GM18873 (cell line): ENCODE results near the gene ZNF599.
"Not testable (repeated sequence)": the region's sequence is repeated elsewhere in the genome, so short reads cannot be mapped to it uniquely, and the experiment has no call there.

Source experiments
- ATAC-seq: cut with Tn5 transposase; IDR thresholded peaks from one replicate; pipeline ENCODE4 v1.9.1; 2021; ENCODE audit warnings: mild to moderate bottlenecking, moderate library complexity, moderate number of reproducible peaks; ENCODE audit not compliant: unreplicated experiment, low FRiP score

ZNF599 gene

DNA sequence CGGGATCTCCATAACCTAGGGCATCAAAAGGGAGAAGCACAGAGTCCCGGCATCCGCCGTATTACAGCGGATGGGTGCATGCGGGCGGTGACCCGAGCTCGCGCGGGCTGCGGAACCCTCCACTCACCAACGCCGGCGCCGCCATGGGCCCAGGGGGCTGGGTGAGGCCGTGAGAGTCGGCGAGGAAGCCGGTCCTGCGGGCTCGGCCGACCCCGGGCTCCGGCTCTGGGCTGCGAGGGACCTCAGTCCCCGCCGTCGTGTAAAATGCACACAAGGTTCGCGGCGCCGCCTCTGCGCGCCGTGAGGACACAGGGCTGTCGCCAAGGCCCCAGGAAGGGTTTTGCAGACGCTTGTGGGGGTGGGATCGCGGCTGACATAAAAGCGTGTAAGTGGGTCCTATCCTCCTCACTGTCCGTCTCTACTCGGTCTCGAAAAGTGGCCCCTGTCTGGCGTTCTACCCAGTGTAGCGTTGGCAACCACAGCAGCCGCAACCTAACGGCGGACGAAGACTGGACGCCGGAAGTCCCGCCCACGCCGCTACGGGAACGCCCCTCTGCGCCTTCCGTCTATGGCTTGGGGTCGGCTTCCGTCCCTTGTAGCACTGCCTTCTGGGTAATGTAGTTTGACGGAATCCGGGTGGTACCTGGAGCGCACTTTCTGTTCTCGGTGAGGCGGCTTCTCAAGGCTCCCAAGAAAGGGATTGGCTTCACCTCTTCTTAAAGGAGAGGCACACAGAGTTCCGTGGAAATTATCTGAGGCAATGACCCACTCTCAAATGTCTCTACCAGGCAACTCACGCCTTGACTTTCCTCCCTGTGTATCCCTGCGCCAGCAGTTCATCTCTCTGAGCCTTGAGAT lies at the start of gene ZNF599:
TSS of gene ZNF599 (minus strand) at position 519 of the 858 bp plus-strand sequence. CDS start at position 145, 374 bp downstream.
- peak; percentile 90 for ATAC-seq

DNA sequence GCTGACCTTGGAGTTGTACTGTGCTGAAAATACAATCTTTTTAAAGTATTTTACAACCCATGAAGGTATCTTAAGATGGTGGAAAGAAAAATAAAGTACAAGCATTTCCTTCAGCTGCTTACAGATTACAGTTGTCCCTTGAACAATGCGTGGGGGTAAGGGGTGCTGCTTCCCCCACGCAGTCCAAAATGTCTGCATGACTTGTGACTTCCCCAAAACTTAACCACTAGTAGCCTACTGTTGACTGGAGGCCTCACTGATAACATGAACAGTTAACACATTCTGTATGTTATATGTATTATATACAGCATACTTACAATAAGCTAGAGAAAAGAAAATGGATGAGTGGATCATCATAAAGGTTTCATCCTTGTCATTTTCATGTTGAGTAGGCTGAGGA lies 45.3 kb upstream of the ZNF599 start:
- ATAC-seq = no peak

DNA sequence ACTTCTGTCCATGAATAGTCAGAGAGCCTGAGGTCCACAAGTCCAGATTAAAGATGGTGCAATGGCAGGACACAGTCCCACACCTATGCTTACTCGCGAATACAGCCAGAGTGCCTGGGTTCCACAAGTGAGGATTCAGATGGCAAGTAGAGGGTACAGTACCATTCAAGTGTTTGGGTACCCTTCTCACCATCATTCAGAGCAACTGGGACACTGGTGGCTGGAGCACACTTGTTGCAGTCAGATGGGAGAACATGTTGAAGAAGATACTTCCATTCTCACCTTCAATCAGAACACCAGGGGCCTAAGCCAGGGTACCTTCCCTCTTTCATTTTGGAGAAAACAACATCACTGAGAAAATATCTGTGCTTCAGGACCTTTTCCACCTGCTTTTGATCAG lies 43.7 kb upstream of the ZNF599 start:
- ATAC-seq = no peak

DNA sequence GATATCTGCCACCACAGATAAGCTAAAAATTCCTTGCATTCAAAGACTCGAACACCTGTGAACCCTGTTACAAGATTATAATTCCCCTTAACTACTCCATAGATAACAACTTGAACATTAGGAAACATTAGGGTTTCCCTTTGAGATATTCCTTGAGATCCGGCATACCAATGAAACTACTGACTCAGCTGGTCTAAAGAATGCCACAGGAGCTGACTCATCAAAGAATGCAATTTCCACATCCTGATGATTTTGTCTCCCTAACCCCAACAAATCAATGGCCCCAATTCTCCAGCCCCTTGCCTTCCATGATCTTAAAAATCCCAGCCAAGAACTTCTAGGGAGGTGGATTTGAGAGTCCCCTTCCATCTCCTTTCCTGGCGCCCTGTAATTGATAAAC lies 35.6 kb upstream of the ZNF599 start:
- ATAC-seq = no peak

DNA sequence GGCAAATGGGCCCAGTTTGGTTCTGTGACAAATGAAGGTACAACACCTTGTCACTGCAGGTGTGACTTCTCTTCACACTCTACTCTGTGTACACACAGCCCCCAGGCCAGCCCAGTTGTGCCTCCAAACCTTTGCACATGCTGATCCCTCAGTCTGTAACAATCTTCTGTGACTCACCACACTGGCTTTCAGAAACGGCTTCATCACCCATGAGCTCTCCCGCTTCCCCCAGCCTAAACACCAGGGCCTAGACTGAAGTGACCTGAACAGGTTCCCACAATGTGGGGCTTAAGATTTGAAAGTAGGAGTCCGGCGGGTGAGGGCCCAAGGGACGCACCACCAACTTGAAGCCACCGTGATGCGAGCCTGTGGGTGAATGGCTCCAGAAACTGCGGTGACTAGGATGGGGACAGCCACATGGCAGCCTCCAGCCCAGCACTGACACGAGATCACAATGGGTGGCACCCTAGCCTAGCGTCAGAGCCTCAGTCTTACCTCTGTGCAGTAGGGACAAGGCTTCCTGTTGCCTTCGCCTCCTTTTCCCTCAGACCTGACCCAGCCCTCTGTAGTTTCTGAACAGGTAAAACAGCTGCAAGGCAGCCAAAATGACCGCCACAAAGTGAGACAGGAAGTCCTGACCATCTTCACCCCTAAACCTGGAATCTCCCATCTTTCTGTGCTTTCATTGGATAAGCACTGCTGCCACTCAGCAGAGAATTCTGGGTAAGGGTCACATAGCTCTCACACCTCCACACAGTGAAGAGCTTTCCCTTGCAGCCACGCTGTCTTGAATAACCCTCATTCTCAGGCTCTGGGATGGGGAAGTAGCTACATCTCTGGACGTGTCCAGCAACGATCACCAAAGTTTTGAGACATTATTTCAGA lies 34.2 kb upstream of the ZNF599 start:
- no peak for ATAC-seq

DNA sequence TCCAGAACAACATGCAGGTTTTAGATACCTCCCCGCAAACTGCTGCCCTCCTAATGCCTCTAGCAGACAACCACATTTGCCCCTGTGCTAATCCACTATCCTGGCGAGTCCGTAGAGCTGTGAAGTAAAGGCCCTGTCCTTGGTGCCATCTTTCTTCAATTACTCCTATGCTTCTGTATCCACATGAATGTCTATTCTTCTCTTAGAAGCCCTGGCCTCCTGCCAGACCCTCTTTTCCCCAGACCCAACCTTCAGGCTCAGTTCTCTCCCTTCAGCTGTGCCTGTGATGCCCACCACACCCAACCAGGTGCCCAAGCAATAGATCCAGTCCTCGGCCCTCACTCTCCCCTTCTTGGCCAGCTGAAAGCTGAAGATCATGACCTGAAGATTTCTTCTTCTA lies 31.1 kb upstream of the ZNF599 start:
- ATAC-seq = no peak

DNA sequence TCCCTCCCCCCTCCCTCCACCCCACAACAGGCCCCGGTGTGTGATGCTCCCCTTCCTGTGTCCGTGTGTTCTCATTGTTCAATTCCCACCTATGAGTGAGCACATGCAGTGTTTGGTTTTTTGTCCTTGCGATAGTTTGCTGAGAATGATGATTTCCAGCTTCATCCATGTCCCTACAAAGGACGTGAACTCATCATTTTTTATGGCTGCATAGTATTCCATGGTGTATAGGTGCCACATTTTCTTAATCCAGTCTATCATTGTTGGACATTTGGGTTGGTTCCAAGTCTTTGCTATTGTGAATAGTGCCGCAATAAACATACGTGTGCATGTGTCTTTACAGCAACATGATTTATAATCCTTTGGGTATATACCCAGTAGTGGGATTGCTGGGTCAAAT lies 23.9 kb upstream of the ZNF599 start:
- not testable (repeated sequence) for ATAC-seq

DNA sequence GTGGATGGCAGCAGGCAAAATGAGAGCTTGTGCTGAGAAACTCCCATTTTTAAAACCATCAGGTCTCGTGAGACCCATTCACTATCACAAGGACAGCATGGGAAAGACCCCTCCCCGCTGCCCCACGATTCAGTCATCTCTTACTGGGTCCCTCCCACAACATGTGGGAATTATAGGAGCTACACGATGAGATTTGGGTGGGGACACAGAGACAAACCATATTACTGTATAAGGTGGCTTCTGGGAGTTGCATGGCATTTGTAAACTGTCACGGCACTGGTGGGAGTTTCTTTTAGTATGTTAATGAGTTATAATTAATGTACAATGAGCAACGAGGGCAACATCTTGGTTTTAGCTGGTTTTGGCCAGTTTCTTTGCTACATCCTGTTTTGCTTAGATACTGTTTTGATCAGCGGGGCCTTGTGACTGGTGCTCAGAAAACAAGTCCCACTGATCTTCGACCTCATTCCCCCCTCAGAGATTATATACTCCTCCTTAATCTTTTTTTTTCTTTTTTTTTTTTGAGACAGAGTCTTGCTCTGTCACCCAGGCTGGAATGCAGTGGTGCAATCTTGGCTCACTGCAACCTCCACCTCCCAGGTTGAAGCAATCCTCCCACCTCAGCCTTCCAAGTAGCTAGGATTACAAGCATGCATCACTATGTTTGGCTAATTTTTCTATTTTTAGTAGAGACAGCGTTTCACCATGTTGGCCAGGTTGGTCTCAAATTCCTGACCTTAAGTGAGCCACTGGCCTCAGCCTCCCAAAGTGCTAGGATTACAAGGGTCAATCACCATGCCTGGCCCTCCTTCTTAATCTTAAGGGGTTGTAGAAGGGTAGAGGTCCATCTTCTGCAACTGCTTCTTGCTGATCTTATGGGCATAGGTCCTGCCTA lies 21.3 kb upstream of the ZNF599 start:
- ATAC-seq = no peak

DNA sequence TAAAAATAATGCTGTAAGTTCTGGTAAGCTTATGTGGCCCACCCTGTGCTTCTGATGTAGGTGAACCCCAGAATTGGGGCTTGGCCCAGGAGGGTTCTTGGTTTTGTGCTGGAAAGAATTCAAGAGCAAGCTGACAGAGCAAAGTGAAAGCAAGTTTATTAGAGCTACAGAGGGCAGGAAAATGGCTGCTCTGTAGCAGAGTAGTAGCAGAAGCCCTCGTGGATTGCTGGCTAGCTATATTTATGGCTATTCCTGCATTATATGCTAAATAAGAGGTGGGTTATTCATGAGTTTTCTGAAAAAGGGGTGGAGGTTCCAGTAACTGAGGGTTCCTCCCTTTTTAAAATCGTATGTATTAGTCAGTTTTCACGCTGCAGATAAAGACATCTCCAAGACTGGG lies 20.6 kb upstream of the ZNF599 start:
- no peak for ATAC-seq

DNA sequence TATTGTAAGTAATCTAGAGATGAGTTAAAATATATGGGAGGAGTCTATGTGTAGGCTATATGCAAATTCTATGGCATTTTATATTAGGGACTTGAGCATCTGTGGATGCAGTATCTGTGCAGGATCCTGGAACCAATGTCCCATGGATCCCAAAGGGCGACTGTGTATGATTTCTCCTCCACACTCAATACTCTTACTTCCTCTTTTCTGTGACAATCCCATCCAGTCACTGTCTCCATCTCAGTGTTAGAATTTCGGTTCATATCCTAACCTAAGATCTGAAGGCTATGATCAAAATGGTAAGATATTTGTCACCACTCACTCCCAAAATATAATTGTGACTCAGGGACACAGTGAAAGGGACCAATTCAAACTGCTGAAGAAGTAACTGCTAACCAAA lies 15.1 kb upstream of the ZNF599 start:
- ATAC-seq = no peak

DNA sequence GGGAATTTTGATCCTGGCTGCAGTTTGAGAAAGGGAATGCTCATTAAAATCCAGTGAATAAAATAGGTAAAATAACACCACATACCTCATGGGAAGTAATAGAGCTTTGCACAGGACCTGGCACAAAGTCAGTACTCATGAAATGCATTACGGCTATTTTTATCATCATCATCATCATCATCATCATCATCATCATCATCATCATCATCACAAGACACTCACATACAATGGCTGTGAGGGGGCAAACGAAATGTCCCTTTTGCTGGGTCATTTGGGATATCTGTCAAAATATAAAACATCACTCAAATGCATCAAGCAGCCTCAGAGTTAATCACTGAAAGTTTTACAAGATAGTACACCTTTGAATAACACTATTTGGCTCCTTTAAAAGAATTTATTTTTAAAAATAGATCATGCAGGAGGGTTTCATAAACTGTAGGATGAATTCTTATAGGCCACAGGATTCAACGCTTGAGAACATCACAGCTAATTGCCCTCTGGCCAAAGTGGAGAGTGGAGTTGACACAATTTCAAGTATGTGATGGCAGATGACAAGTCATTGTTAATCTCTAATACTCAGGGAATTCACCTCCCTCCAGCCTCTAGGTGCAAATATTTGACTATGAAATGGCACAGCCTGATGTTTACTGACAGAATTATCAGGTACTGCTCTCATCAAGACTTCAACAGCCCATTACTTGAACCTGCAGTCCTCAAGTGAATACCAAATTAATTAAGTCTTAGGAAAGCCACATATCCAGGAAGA lies 14.2 kb upstream of the ZNF599 start:
- no peak for ATAC-seq

DNA sequence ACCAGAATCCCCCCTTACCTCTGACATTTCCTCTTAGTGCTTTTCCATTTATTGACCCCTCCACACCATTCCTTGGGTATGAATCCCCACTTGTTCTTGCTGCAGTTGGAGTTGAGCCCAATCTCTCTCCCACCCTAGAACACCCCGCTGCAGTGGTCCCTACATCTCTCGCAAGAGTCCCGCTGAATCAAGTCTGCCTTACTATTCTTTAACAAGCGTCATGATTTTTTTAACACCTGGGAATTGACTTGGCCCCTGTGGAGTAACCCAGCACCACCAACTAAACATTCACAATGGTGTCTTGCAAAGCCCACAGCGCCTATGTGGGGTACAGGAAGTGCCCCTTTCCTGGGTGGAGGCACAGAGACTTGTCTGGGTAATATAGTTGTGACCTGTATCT lies 13.2 kb upstream of the ZNF599 start:
- no peak for ATAC-seq

DNA sequence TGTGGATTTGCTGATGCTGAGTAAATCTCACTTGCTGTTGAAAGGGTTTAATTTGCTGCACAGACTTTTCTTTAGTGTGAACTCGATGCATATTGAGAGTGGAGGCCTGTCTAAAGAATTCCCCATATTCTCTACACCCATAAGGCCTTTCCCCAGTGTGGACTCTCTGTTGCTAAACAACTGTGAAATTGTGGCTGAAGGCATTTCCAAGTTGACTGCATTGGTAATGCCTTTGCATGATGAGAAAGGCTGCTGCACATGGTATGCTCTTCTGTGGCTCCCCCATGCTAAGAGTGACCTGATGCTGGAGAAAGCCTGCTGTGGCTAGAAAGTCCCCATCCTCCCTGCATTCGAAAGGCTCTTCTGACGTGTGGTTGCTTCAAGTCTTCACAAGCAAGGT lies 6.6 kb upstream of the ZNF599 start:
- ATAC-seq = no peak

DNA sequence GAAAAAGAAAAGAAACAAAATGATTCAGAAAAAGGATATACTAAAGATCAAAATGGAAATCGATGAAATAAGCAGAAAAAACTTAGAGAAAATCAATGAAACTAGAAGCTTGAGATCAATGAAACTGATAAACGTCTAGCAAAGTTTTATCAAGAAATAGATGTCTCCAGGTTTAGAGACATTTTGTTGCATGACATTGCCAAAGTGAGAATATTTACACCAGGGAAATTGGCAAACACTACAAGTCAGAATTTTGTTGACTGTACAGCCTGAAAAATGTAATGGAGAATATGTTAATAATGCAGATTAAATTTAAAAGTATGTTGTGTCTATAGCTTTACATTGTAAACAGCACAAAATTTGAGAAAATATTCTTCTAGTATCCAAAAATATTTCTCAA lies 5.3 kb upstream of the ZNF599 start:
- no peak for ATAC-seq

DNA sequence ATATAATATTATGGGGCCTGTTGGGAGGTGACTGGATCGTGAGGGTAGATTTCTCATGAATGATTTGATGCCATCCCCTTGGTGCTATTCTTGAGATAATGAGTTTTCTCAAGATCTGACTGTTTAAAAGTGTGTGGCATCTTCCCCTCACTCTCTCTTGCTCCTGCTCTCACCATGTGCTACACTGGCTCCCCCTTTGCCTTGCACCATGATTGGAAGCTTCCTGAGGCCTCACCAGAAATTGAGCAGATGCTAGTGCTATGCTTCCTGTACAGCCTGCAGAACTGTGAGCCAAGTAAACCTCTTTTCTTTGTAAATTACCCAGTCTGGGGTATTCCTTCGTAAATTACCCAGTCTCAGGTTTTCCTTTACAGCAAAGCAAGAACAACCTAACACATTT lies 1.8 kb upstream of the ZNF599 start:
- no peak for ATAC-seq

DNA sequence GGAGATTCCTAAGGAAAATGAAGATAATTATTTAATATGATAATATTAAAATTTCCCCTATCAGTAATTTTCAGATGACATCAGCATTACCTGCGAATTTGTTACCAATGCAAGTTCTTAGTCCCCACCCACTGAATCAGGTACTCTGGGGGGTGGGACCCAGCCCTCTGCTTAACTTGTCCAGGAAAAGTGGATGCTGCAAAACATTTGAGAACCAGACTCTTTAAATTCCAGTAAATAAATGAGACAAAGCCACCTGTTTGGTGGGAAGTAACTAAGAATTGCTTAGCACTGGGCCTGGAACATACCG lies 495 bp upstream of the ZNF599 start:
- no peak for ATAC-seq

DNA sequence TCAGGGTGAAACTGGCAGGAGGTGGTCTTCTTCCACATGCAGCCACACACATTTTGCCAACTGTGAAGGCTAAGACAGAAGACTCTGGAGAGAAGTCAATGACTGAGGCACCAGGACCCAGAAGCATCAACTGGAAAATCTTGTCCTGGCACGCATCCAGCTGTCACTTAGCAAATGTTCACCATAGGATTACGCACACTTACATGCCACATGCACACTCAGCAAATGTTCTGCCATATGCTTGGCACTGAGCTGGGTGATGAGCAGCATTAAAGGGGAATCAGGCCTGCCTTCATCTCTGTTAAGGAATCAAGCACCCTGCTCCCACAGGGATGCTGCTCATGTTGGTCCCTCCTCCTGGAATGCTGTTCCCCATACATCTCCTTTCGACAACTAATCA lies 5.1 kb downstream of the ZNF599 start:
- ATAC-seq = no peak

DNA sequence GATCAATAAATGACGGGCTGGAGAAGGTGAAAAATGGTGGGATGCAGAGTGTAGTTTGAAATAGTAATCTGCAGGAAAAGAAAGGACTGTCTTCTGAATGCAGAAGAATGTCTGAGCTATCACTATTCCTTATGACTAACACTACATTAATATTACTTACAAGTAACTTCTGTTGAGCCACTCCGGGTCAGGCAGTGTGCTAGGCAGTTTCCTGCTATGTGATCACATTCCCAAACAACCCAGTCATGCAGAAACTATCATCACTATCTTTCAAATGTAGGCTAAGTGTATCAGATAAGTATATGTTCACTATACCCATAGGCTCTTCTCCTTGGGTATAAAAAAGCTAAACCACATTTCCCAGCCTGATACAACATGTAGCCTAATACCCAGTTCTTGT lies 6.6 kb downstream of the ZNF599 start:
- ATAC-seq = no peak

DNA sequence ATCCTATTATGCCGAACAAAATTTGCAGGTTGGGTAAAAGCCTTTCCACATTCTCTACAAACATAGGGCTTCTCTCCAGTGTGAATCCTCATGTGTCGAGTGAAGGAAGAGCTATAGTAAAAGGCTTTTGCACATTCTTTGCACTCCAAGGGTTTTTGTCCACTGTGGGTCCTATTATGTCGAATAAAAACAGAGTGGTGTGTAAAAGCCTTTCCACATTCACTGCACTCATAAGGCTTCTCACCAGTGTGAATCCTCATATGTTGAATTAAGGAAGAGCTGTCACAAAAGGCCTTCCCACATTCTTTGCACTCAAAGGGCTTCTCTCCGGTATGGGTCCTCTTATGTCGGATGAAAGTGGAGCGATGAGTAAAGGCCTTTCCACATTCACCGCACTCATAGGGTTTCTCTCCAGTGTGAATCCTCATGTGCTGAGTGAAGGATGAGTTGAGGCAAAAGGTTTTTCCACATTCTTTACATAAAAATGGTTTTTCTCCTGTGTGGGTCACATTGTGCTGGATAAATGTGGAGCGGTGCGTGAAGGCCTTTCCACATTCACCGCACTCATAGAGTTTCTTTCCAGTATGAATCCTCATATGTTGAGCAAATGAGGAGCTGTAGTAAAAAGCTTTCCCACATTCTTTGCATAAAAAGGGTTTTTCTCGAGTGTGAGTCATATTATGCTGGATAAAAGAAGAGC lies 13.6 kb downstream of the ZNF599 start:
- no peak for ATAC-seq
